Activated naive CD8-positive, alpha-beta T cell (primary cell): ENCODE data around the gene ARV1.
"Not testable (repeated sequence)": the region's sequence is repeated elsewhere in the genome, so short reads cannot be mapped to it uniquely, and the experiment has no call there.

Experiments
- H3K27ac Mint-ChIP-seq: one replicate; pipeline ENCODE4 v1.8.0; 2021; ENCODE audit warnings: mixed read lengths
- H3K27me3 Mint-ChIP-seq: one replicate; pipeline ENCODE4 v1.8.0; 2021; ENCODE audit warnings: mixed read lengths
- H3K36me3 Mint-ChIP-seq: one replicate; pipeline ENCODE4 v1.8.0; 2021; ENCODE audit warnings: mixed read lengths
- H3K4me1 Mint-ChIP-seq: one replicate; pipeline ENCODE4 v1.8.0; 2021; ENCODE audit warnings: low read depth, mixed read lengths
- H3K4me3 Mint-ChIP-seq: one replicate; pipeline ENCODE4 v1.8.0; 2021; ENCODE audit warnings: mild to moderate bottlenecking, mixed read lengths
- H3K9me3 Mint-ChIP-seq: one replicate; pipeline ENCODE4 v1.8.0; 2021; ENCODE audit warnings: low read depth, mixed read lengths

Gene ARV1

GRCh38 chr1:231039161-231040018 is 60.5 kb downstream of the ARV1 start:
- peaks cover 33% of the 10 kb centered on the region for H3K4me1 Mint-ChIP-seq
- no peaks in the 10 kb centered on the region for H3K9me3 Mint-ChIP-seq
- peaks cover 2% of the 10 kb centered on the region for H3K36me3 Mint-ChIP-seq
- no peaks in the 10 kb centered on the region for H3K27me3 Mint-ChIP-seq
- peak overlapping the region; percentile 87 for H3K4me3 Mint-ChIP-seq
- no peak overlapping the region for H3K27ac Mint-ChIP-seq

DNA sequence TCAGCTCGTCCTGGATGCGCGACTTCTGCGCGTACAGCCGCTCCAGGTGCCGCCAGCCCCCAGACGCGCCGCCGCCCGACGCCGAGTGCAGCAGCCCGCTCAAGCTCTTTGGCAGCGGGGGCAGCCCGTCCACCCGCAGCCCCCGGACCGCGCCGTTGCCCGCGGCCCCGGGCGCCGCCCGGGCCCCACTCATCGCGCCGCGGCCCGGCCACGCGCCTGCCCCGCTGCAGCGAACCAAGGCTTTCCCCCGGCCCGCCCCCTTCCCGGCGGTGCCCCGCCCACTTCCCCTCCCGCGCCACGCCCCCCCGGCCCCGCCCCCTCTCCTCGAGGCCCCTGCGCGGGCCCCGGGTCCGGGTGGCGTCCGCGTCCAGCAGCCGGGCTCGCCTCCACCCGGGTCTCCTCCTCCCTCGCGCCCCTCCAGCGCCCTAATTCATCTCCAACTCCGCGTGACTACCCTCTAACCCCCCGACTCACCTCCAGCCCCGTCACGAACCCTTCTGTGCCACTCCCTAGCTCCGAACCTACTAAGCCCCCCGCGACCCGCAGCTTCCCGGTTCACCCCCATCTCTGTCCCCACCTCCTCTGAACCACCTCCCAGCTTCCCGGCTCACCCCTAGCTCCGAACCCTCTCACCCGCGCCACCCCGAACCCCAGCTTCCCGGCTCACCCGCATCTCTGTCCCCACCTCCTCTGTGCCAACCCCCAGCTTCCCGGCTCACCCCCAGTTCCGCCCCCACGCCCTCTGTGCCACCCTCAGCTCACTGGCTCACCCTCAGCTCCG is 61.3 kb downstream of the ARV1 start, which contains the start of gene FAM89A:
FAM89A (minus strand) TSS at position 236 of the 781 bp plus-strand sequence; CDS start at position 193, 43 bp downstream.
- peaks cover 2% of the 10 kb centered on the region for H3K36me3 Mint-ChIP-seq
- H3K27me3 Mint-ChIP-seq: no peaks in the 10 kb centered on the region
- peaks cover 34% of the 10 kb centered on the region for H3K4me1 Mint-ChIP-seq
- peak within 1 kb of the TSS; percentile 87 for H3K4me3 Mint-ChIP-seq
- no peak within 1 kb of the TSS for H3K27ac Mint-ChIP-seq
- H3K9me3 Mint-ChIP-seq: peaks cover 3% of the 10 kb centered on the region

GRCh38 chr1:231040800-231041718 is 62.2 kb downstream of the ARV1 start:
- Mint-ChIP-seq H3K36me3 (peaks cover 2% of the 10 kb centered on the region), H3K4me1 (peaks cover 32% of the 10 kb centered on the region), H3K9me3 (peaks cover 3% of the 10 kb centered on the region), H3K4me3 (peak overlapping the region; percentile 83), H3K27me3 (no peaks in the 10 kb centered on the region), H3K27ac (peak overlapping the region; percentile 75)

GRCh38 chr1:231041719-231042261 is 62.9 kb downstream of the ARV1 start:
- H3K4me1 Mint-ChIP-seq: peaks cover 25% of the 10 kb centered on the region
- H3K4me3 Mint-ChIP-seq: peak overlapping the region; percentile 83
- H3K27me3 Mint-ChIP-seq: no peaks in the 10 kb centered on the region
- H3K27ac Mint-ChIP-seq: no peak overlapping the region
- no peaks in the 10 kb centered on the region for H3K36me3 Mint-ChIP-seq
- H3K9me3 Mint-ChIP-seq: peaks cover 3% of the 10 kb centered on the region

- Mint-ChIP-seq H3K27me3 (peaks cover 8% of the 10 kb centered on the region), H3K4me3 (no peak overlapping the region), H3K27ac (no peak overlapping the region), H3K36me3 (no peaks in the 10 kb centered on the region), H3K9me3 (peaks cover 3% of the 10 kb centered on the region), H3K4me1 (peaks cover 10% of the 10 kb centered on the region)
Observed at GRCh38 chr1:231044588-231044987, 65.7 kb downstream of the ARV1 start.

DNA sequence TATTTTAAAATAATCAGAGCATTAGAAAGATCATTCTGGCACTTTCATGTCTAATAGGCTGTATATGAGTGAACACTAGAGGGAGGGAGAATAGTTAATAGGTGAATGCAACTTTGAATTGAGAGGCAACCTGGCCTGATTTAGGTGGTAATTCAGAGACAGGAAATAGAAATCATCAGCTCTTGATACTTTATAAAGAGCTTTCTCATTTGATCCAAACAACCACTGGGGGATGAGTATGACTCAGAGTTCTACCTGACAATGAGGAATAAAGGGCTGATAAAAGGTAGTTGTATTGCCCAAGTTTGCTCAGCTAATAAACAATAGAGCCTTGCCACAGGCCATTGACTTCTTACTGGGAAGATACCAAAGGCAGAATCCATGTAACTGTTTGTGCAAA is 66.4 kb downstream of the ARV1 start:
- H3K27ac Mint-ChIP-seq: no peak overlapping the region
- H3K4me3 Mint-ChIP-seq: no peak overlapping the region
- peaks cover 3% of the 10 kb centered on the region for H3K9me3 Mint-ChIP-seq
- H3K36me3 Mint-ChIP-seq: no peaks in the 10 kb centered on the region
- H3K27me3 Mint-ChIP-seq: peaks cover 8% of the 10 kb centered on the region
- H3K4me1 Mint-ChIP-seq: peaks cover 10% of the 10 kb centered on the region

GRCh38 chr1:231045921-231046729 is 67.2 kb downstream of the ARV1 start:
- not testable (repeated sequence) for H3K36me3 Mint-ChIP-seq, H3K27ac Mint-ChIP-seq, H3K4me3 Mint-ChIP-seq, H3K27me3 Mint-ChIP-seq, H3K4me1 Mint-ChIP-seq, H3K9me3 Mint-ChIP-seq

DNA sequence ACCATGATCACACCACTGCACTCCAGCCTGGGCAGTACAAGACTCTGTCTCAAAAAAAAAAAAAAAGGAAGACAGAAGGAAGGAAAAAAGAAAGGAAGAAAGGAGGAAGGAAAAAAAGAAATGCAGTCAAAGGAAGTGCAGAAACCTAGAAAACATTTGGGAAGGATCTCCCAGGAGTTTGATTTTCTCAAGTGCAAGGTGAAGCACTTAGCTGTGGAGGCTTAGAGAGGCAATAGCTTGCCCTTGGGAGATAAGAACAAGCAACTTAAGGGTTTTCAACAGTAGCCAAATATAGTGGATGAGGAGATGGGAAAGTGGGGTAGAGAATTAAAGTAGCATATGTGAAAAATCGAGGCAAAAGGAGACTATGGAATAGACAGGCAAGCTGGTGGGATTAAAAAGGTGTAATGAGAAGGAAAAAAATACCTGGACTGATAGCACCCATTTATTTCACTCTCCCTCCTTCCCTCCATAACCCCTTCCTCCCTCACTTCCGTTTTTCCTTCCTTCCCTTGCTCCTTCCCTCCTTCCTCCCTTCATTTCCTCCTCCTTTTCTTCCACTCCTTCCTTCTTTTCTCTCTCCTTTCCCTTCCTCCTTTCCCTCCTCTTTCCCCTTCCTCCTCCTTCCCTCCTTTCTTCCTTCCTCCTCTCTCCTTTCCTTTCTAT is 68.0 kb downstream of the ARV1 start:
- Mint-ChIP-seq H3K27me3 (peaks cover 8% of the 10 kb centered on the region), H3K4me1 (peaks cover 5% of the 10 kb centered on the region), H3K9me3 (peaks cover 3% of the 10 kb centered on the region), H3K36me3 (no peaks in the 10 kb centered on the region), H3K27ac (no peak overlapping the region), H3K4me3 (no peak overlapping the region)

- not testable (repeated sequence) for H3K4me3 Mint-ChIP-seq, H3K4me1 Mint-ChIP-seq, H3K27me3 Mint-ChIP-seq, H3K9me3 Mint-ChIP-seq, H3K27ac Mint-ChIP-seq, H3K36me3 Mint-ChIP-seq
Observed at GRCh38 chr1:231047529-231047928, 68.6 kb downstream of the ARV1 start.

DNA sequence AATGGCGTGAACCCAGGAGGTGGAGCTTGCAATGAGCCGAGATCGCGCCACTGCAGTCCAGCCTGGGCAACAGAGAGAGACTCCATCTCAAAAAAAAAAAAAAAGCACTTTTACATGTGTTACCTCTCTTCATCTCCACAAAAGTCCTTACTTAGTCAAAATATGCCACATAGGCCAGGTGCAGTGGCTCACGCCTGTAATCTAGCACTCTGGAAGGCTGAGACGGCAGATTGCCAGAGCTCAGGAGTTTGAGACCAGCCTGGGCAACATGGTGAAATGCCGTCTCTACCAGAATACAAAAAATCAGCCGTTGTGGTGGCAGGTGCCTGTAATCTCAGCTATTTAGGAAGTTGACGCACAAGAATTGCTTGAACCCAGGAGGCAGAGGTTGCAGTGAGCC is 69.5 kb downstream of the ARV1 start:
- H3K27ac Mint-ChIP-seq, H3K36me3 Mint-ChIP-seq, H3K27me3 Mint-ChIP-seq, H3K4me3 Mint-ChIP-seq, H3K9me3 Mint-ChIP-seq: not testable (repeated sequence)
- peaks cover 11% of the 10 kb centered on the region for H3K4me1 Mint-ChIP-seq

DNA sequence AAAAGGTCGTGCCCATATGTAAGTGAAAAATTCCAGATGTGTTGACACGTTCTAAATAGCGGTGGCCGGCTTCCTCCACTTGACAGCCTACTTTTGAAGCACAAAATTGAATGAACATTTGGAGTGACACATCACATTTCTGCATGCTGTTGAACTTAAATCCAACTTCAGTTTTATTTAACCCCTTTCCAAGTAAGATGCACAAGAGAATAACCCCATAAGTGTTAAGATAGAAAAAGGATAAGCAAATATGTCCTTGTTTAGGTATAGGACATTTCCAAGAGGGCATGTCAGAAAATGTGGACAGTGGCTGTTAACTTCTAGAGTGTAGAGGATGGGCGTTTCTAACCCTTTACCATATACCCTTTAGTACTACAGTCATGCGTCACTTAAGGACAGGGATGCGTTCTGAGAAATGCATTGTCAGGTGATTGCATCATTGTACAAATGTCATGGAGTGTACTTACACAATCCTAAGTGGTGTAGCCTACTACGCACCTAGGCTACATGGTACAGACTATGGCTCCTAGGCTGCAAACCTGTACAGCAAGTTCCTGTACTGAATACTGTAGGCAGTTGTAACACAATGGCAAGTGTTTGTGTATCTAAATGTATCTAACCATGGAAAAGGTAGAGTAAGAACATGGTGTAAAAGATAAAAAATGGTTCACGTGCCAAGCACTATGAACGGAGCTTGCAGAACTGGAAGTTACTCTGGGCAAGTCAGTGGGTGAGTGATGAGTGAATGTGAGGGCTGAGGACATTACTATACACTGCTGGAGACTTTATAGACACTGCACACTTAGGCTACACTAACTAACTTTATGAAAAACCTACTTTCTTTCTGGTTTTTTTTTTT is 70.5 kb downstream of the ARV1 start:
- H3K4me3 Mint-ChIP-seq: no peak overlapping the region
- peaks cover 2% of the 10 kb centered on the region for H3K36me3 Mint-ChIP-seq
- H3K27me3 Mint-ChIP-seq: peaks cover 10% of the 10 kb centered on the region
- H3K27ac Mint-ChIP-seq: no peak overlapping the region
- H3K9me3 Mint-ChIP-seq: peaks cover 3% of the 10 kb centered on the region
- H3K4me1 Mint-ChIP-seq: peaks cover 17% of the 10 kb centered on the region
